ENCODE results near the gene TSPOAP1.

DNA sequence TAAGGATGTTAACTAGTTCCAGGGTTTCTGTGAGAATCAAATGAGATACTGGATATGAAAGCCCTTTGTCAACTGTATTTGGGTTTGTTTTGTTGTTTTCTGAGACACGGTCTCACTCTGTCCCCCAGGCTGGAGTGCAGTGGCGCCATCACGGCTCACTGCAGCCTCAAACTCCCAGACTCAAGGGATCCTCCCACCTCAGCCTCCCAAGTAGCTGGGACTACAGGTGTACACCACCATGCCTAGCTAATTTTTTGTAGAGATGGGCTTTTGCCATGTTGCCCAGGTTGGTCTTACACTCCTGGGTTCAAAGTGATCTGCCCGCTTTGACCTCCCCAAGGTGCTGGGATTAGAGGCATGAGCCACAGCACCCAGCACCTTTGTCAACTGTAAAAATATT is 14.5 kb upstream of the TSPOAP1 start:
- TF ChIP-seq, protein P1, sequence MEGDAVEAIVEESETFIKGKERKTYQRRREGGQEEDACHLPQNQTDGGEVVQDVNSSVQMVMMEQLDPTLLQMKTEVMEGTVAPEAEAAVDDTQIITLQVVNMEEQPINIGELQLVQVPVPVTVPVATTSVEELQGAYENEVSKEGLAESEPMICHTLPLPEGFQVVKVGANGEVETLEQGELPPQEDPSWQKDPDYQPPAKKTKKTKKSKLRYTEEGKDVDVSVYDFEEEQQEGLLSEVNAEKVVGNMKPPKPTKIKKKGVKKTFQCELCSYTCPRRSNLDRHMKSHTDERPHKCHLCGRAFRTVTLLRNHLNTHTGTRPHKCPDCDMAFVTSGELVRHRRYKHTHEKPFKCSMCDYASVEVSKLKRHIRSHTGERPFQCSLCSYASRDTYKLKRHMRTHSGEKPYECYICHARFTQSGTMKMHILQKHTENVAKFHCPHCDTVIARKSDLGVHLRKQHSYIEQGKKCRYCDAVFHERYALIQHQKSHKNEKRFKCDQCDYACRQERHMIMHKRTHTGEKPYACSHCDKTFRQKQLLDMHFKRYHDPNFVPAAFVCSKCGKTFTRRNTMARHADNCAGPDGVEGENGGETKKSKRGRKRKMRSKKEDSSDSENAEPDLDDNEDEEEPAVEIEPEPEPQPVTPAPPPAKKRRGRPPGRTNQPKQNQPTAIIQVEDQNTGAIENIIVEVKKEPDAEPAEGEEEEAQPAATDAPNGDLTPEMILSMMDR (IDR thresholded peaks at IDR 0.05): no peak
- no peak for TF ChIP-seq POLR2A (IDR thresholded peaks at IDR 0.05)

Measured in uterus (tissue), 2 donors.